ES-I3 (cell line): Measurements from ENCODE around the gene NEURL1B.

ENCODE experiments used
- H3K36me3 ChIP-seq: 2 replicates; pipeline ENCODE4 v1.6.1; 2013; ENCODE audit warnings: mild to moderate bottlenecking, low read length, control low read depth, moderate library complexity; ENCODE audit not compliant: insufficient read depth
- H3K4me1 ChIP-seq: 2 replicates; pipeline ENCODE4 v1.6.1; 2013; ENCODE audit warnings: mild to moderate bottlenecking, control low read depth, low read length; ENCODE audit not compliant: insufficient read depth
- H3K9ac ChIP-seq: 2 replicates; pipeline ENCODE4 v1.6.1; 2013; ENCODE audit warnings: low read depth, mild to moderate bottlenecking, low read length, moderate library complexity
- H3K9me3 ChIP-seq: 2 replicates; pipeline ENCODE4 v1.6.1; 2013; ENCODE audit warnings: mild to moderate bottlenecking, low read length, moderate library complexity; ENCODE audit not compliant: control insufficient read depth, insufficient read depth

Gene NEURL1B

DNA sequence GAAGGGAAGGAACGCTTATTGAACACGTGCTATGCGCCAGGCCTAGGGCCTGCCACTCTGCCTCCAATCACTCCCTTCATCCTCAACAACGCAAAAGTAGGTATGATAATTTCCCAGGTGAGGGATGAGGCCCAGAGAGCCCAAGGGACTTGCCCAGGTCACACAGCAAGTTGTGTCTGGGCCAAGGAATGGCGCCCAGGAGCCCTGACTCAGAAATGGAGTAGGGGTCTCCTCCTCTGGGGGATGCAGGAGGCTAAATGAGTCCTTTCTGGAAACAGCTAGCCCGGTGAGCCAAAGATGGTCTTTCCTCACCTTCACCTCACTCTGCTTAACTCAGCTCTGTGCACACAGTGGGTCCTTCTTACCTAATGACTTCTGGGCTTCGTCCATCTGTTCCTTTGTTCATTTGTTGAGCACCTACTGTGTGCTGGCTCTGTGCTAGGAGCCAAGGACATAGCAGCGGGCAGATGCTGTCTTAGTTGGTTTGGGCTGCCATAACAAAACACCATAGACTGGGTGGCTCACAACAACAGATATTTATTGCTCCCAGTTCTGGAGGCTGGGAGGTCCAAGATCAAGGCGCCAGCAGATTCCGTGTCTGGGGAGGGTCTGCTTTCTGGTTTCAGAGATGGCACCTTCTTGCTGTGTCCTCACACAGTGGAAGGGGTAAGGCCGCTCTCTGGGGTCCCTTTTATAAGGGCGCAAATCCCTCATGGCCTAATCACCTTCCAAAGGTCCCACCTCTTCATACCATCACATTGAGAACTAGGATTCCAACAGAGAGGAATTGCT, 22.3 kb upstream of the NEURL1B start:
- Histone ChIP-seq H3K9me3 (no peaks in the 10 kb centered on the region), H3K36me3 (no peaks in the 10 kb centered on the region), H3K4me1 (no peaks in the 10 kb centered on the region; the same call in 1 of the 2 replicates), H3K9ac (no peak overlapping the region)

DNA sequence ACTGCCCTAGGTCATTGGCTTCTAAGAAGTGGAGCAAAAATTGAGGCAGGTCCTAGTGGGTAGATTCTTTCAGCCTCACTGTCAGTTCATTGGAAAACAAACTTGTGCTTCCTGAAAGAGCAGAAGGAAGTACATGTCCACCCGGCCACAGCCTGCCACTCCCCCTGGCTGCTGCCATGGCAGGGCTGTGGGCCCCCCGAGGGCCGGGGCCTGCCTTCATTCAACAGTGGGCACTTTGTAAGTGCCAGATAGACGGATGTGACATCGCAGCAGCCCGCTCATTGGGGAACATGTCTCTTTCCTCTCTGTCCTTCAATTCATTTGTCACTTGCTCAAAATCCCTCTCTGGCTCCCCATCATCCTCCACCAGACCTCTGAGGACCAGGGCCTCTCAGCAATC, 20.6 kb upstream of the NEURL1B start:
- no peaks in the 10 kb centered on the region for H3K36me3 ChIP-seq
- no peaks in the 10 kb centered on the region for H3K9me3 ChIP-seq
- no peaks in the 10 kb centered on the region; the same call in 1 of the 2 replicates for H3K4me1 ChIP-seq
- no peak overlapping the region for H3K9ac ChIP-seq

DNA sequence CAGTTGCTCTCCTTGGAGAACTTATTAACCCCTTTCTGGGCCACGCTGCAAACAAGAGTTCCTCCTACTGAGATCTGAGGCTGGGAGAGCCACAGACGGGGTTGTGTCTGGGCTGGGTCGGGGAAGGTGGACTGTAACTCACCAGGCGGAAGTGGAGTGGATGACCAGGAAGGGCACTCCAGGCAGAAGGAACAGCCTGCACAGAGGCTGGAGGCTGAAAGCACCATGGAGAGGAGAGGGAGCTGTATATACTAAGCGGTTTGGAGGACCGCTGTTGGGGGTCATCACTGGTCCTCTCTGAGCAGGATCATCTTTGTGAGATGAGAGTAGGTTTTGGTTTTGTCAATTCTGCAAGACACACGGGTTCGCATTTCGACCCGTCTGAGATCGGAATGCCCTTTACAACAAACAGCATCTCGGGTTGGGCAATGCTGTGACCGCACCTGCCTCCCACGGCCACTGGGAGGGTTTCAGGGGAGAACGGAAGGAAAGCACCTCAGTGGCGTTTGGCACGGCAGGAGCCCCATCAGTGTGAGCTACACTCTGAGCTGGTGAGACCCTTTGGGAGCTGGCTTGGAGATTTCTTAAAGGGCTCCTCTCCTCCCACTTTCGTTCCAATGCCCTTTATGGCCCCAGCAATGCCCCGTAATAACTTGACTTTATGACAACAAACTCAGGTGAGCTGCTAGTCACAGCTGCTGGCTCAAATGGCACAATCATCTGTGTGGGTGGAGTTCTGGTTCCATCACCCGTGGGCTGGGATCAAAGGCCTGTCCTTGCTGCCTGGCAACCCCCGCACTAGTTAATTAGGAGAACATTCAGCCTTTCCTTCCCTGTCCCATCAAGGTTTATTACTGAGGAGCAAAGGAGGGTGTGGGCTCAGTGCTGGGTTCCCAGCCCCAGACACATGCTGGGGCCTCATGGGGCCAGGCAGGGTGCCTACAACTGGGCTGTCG, 18.7 kb upstream of the NEURL1B start:
- Histone ChIP-seq H3K4me1 (peaks cover 4% of the 10 kb centered on the region), H3K36me3 (no peaks in the 10 kb centered on the region), H3K9ac (no peak overlapping the region), H3K9me3 (no peaks in the 10 kb centered on the region)

DNA sequence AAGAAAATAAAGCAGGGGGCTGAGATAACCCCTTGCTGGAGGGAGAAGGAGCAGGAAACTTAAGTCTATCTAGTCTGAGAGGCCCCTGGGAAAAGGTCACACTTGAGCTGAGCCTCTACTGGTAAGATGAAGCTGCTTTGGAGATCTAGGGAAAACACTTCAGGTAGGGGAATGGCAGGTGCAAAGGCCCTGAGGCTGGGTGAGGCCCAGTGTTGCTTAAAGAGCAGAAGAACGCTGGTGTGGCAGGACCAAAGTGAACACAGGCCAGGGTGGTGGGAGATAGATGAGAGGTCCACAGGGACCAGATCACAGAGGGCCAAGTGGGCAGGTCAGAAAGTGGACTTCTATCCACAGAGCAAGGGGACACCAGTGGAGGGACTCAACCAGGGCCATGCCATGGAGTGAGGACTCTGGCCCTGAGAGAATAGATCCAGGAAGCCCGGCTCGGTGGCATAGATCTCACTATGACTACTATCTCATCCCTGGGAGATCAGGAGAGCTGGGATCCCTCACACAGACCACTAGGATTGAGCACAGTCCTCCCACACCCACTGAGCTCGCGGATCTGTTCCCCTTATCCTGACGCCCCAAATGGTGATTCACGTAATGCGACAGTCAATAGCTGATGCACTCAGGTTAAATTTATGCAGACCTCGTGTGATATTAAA, 17.6 kb upstream of the NEURL1B start:
- no peak overlapping the region for H3K9ac ChIP-seq
- H3K36me3 ChIP-seq = no peaks in the 10 kb centered on the region
- no peaks in the 10 kb centered on the region for H3K9me3 ChIP-seq
- peaks cover 13% of the 10 kb centered on the region for H3K4me1 ChIP-seq

- H3K4me1 ChIP-seq = peaks cover 16% of the 10 kb centered on the region
- H3K9ac ChIP-seq = no peak overlapping the region
- no peaks in the 10 kb centered on the region for H3K36me3 ChIP-seq
- no peaks in the 10 kb centered on the region for H3K9me3 ChIP-seq
These were observed 16.7 kb upstream of the NEURL1B start for GRCh38 chr5:172624083-172624995.

DNA sequence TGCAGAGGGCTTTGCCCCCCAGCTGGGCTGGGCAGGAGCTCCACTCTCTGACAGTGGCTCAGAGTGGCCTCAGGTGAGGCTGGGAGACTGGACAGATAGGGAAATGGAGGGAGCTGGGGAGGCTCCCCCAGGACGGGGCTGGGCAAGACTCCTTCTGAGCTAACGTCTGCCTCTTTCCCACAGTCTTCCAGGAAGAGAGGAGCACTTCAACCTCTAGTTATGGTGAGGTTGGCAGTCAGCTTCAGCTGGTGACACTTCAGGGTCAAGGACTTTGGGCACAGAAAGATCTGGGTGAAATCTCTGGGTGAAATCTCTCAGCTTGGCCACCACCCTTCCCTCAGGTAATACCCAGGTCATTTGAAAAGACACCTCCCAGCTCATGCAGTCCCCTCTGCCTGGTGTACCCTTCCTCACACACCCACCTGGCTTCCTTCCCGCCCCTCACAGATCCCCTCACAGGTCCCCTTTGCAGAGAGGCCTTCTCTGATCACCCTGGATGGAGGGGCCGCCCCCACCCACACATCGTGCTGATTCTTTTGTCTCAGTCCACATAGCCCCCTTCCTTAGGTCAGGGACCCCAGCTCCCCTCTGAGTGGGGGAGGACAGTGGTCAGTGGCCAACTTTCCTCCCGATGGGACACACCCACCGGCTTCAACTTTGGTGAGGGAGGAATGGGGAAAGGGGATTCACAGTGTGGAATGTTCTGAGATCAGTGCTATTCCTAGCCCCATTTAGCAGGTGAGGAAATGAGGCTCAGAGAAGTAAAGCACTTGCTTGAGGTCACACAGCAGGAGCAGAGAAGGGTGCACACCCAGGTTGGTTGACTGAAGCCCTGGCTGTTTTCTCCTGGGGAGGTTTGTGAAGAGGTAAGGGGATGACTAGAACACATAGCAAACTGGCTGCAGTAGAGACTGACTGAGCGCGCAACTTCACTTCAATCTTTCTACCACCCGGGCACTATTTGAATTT, 15.8 kb upstream of the NEURL1B start:
- no peak overlapping the region for H3K9ac ChIP-seq
- H3K4me1 ChIP-seq = peaks cover 20% of the 10 kb centered on the region
- H3K36me3 ChIP-seq = no peaks in the 10 kb centered on the region
- H3K9me3 ChIP-seq = no peaks in the 10 kb centered on the region

DNA sequence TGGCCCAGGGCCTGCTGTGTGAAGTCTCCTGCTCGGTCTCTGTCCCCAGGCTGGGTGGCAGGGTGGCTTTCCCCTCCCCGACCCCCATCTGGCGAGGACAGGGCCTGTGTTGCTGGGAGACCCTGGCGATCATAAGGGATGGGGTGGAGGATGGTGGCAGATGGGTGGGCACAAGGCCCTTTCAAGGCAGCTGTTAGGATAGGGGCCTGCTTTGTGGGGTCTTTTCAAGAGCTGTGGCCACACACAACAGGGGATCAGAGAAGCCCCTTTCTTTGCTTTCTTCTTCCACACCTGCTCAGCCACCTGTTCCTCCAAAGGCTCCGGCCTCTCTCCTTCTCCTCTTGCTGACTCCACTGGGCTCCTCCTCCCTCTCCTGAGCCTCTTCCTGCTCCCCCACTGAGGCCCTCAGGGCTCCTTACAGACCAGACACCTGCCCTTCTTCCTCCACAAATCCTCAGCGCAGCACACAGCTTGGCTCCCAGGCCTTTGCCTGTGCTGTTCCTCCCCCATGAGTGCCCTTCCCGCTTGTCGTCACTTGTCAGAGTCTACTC, 15.0 kb upstream of the NEURL1B start:
- no peak overlapping the region for H3K9ac ChIP-seq
- H3K36me3 ChIP-seq = no peaks in the 10 kb centered on the region
- H3K4me1 ChIP-seq = peaks cover 26% of the 10 kb centered on the region
- H3K9me3 ChIP-seq = no peaks in the 10 kb centered on the region

- Histone ChIP-seq H3K4me1 (peaks cover 26% of the 10 kb centered on the region), H3K36me3 (no peaks in the 10 kb centered on the region), H3K9ac (no peak overlapping the region), H3K9me3 (no peaks in the 10 kb centered on the region)
These were observed 11.0 kb upstream of the NEURL1B start for GRCh38 chr5:172630082-172630481.

GRCh38 chr5:172630482-172630881, 10.6 kb upstream of the NEURL1B start:
- H3K9ac ChIP-seq = no peak overlapping the region
- no peaks in the 10 kb centered on the region for H3K36me3 ChIP-seq
- no peaks in the 10 kb centered on the region for H3K9me3 ChIP-seq
- H3K4me1 ChIP-seq = peaks cover 26% of the 10 kb centered on the region

DNA sequence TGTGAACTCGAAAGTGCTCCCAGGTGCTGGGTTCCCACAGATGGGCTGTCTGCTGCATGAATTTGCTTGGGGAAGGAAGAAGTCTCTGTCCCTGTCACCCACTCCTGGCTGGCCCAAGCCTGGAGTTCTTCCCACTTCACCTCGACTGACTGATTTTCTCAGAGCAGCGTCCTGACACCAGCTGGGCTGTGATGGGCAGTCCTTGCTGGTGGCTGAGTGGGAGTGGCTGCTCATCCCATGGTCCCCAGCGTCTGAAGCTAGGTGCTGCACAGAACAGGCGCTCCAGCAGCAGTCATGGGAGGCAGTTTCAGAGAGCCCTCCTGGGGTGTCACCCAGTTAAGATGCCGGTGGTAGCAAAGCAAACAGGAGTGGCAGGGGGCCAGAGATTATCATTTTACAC, 10.1 kb upstream of the NEURL1B start:
- no peak overlapping the region for H3K9ac ChIP-seq
- H3K9me3 ChIP-seq = no peaks in the 10 kb centered on the region
- peaks cover 26% of the 10 kb centered on the region for H3K4me1 ChIP-seq
- H3K36me3 ChIP-seq = no peaks in the 10 kb centered on the region

- H3K4me1 ChIP-seq = peaks cover 25% of the 10 kb centered on the region
- no peak overlapping the region for H3K9ac ChIP-seq
- H3K36me3 ChIP-seq = no peaks in the 10 kb centered on the region
- H3K9me3 ChIP-seq = no peaks in the 10 kb centered on the region
These were observed 8.5 kb upstream of the NEURL1B start for GRCh38 chr5:172632346-172633092.

DNA sequence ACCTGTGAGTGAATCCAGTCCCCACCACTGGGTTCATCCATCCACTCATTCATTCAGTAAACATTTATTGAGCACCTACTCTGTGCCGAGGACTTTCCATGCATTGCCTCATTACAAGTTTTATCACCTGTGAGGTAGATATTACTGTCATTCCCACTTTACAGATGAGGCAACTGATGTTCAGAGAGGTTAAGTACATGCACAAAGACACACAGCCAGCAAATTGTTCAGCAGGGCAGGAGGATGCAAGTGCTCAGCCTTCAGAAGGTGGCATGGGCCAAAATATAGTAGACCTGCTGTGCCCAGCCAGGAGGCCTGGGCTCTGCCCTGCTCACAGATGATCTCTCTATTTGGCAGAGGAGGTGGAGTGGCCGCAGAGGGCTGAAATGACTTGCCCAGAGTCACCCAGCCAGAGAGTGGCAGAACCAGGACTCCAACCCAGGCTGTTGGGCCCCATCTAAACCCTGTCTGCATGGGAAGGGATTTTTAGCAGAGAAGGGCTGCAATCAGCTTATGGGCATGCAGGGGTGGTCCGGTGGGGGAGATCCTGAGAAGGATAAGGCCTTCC, 7.6 kb upstream of the NEURL1B start:
- Histone ChIP-seq H3K4me1 (peaks cover 17% of the 10 kb centered on the region), H3K9ac (no peak overlapping the region), H3K9me3 (no peaks in the 10 kb centered on the region), H3K36me3 (no peaks in the 10 kb centered on the region)
